Superior temporal gyrus (tissue), 1 donor: ENCODE data around the gene PTDSS2.
"Not testable (repeated sequence)": the region's sequence is repeated elsewhere in the genome, so short reads cannot be mapped to it uniquely, and the experiment has no call there.

ENCODE experiments used
- DNase-seq: peaks from one replicate; pipeline ENCODE4 v3.0.0-alpha.2; 2016; ENCODE audit errors: extremely low spot score

Gene PTDSS2

DNA sequence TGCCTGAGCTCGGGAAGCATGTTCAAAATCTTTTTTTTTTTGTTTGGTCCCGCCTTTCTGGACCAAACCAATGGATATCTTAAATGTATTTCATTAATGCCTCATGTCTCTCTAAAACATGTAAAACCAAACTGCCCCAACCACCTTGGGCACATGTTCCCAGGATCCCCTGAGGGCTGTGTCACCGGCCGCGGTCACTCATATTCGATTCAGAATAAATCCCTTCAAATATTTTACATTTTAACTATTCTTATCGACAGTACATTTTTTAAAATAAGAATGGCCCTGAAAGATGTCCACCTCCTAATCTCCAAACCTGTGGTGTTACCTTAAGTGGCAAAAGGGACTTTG, 54.9 kb downstream of the PTDSS2 start:
- DNase-seq: no peak

DNA sequence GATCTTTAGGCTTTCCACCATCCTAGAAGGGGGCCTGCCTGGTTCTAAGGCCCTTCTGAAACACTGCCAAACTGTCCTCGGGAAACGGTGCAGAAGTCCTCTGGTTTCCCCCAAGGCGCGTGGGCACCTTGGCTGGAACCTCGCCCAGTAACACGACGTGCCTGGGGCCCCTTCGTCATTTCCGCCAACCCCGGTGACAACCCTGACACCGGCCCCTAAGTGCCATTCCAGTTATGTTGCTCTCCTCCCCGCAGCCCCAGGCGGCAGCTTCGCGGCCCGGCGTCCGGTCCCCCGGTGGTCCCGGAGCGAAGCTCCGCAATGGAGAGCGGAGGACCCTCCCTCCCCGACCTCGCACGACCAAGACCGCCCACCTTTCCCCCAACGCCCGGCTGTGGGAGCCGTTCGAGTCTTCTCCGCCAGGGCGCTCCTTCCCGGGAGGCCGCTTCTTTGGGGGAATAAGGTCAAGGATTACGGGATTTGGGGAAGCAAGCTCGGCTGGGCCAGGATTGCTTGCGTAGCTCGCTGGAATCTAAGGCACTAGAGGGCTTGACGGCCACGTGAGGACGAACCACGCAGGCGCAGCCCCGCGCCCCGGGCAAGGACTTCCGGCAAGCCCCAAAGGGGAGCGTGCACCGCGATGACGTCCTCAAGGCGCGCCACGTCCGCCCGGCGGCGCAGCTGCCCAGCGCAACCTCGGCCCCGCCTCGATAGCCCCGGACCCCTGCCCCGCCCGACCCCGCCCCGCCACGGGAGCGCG, 56.3 kb downstream of the PTDSS2 start:
- peak; percentile 97 for DNase-seq

DNA sequence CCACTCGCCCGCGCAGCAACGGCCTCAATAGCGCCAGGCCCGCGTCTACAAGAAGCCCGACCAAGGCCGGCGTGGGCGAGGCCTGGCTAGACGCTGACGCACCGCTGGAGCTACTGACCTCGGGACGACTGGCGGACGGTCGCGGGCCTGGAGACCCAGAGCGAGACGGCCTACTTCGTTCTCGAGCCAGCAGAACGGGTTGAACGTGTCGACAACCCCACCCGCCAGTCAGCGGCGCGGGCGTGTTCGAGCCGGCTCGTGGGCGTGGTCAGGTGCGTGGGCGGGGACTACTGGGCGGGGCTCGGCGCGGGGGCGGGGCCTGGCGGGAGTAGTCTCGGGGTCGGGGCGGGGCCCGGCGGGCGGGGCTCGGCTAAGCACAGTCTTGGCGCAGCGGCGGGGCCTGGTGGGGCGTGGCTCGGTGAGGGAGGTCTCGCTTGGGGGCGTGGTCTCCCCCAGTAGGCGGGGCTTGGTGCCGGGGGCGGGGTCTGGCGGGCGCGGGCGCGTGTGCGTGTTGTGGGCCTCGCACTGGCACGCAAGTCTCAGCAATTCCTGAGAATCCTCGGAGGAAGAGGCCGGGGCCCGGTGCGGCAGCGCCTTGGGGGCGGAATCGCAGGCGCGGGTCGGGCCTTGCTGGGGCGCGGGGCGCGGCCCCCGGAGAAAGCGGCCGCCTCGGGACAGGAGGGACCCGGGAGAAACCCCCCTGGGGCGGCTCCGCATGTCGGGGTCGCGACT, 57.1 kb downstream of the PTDSS2 start, which contains the start of gene RNH1:
Gene RNH1, minus strand, starts transcription at position 248 of the 732 bp plus-strand sequence. CDS start 5,080 bp downstream, outside the sequence.
- peak; percentile 83 for DNase-seq

DNA sequence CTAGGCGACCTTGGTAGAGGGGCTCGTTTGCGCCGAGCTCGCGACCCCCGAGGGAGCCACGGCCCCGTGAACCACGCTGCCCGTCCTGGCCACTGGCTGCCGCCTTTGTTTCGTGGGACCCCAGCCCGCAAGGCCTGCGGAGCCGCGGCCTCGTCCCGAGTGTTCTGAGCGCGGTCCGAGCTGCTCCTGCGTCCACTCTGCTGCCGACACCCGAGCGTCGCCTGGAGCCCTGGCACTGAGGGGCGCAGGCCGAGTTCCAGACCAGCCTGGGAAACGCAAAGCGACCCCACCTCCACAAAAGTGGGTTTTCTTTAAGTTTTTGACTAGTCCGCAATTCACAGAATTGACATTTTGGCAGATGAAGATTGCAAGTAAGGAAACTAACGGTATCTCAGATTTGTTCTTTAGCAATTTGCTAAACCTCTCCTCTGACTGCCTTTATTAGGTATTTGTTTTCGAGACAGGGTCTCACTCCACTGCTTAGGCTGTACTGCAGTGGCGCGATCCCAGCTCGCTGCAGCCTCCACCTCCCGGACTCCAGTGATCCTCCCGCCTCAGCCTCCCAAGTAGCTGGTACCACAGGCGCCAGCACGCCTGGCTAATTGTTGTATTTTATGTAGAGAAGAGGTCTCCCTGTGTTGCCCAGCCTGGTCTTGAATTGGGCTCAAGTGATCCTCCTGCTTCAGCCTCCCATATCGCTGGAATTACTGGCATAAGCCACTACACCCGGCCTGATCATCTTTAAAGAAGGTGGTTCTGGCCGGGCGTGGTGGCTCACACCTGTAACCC, 57.8 kb downstream of the PTDSS2 start:
- no peak for DNase-seq

DNA sequence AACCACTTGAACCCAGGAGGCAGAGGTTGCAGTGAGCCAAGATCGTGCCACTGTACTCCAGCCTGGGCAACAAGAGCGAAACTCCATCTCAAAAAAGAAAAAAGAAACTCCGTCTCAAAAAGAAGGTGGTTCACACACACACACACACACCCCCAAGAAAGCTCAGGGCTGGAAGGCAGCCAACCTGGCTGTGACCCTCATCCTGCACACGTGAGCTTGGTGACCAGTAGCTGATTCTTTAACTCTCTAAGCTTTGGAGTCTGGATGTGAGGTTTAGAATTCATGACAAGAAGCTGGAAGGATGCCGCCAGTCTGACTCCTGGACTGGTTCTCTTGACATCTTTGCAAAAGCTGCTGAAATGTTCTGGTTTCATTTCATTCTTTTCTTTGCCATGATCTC, 58.9 kb downstream of the PTDSS2 start:
- no peak for DNase-seq

DNA sequence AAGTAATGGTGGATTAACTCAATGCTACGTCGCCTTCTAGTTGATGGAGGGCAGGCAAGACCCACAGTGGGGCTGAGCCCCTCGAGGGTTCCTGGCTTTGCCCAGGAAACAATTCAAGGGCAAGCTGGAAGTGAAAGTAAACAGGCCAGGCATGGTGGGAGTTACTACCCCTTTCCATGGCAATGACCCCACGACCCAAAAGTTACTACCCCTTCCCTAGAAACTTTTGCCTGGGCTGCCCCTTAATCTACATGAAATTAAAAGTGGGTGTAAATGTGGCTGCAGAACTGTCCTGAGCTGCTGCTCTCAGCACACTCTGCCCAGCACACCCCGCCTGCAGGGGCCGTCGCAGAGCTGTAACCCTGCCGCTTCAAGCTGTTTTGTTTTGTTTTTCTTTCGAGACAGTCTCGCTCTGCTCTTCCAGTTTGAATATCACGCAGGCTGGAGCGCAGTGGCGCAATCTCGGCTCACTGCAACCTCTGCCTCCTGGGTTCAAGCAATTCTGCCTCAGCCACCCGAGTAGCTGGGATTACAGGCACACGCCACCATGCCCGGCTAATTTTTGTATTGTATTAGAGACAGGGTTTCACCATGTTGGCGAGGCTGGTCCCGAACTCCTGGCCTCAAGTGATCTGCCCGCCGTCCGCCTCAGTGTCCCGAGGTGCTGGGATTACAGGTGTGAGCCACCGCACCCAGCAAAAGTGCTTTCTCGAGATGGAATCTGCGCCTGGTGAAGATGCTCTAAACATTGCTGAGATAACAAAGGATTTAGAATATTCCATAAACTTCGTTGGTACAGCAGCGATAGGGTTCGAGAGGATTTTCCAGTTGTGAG, 62.9 kb downstream of the PTDSS2 start:
- DNase-seq: no peak

DNA sequence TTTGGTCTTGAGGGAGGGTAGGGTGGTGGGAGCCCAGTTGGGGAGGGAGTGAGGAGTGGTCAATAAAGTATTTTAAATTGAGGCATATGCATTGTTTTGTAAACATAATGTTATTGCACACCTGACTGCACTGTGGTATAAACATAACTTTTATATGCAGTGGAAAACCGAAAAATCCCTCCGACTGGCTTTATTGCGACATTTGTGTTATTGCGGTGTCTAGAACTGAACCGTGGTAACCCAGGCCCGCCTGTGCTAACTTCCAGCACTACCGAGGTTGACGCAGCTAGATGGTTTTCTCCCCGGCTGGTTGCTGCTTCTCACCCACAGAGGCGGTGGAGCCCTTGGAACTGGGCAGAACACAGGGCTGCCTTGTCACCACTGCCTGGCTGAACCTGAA, 64.5 kb downstream of the PTDSS2 start:
- no peak for DNase-seq

DNA sequence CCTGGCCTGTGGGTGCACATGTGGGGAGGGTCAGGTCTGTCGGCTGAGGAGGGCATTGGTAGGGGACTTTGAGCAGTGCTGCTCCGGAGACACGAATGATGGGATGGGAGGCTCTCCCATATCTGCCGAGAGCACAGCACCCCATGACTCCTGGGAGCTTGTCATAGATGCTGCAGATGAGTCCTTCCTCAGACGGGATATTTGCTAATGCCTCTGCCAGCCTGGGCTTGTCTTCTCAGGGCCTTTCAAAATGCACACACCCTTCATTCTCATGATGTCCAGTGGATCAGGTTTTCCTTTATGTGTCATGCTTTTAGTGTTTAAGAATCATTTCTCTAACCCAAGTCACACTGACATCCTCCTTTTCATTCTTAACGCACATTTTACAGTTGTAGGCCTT, 65.1 kb downstream of the PTDSS2 start:
- no peak for DNase-seq

DNA sequence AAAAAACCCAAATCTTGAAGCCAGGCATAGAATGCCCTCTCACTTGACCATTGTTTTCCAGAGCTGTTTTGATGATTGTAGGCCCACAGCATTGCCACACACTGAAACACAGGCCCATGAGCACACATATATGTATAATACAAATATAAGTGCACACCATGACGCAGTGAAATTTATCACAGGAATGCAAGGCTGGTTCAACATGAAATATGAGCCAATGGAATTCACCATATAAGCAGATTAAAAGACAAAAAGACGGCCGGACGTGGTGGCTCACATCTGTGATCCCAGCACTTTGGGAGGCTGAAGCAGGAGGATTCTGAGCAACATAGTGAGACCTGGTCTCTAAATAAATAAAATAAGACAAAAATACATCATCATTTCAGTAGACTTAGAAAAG, 66.3 kb downstream of the PTDSS2 start:
- no peak for DNase-seq

DNA sequence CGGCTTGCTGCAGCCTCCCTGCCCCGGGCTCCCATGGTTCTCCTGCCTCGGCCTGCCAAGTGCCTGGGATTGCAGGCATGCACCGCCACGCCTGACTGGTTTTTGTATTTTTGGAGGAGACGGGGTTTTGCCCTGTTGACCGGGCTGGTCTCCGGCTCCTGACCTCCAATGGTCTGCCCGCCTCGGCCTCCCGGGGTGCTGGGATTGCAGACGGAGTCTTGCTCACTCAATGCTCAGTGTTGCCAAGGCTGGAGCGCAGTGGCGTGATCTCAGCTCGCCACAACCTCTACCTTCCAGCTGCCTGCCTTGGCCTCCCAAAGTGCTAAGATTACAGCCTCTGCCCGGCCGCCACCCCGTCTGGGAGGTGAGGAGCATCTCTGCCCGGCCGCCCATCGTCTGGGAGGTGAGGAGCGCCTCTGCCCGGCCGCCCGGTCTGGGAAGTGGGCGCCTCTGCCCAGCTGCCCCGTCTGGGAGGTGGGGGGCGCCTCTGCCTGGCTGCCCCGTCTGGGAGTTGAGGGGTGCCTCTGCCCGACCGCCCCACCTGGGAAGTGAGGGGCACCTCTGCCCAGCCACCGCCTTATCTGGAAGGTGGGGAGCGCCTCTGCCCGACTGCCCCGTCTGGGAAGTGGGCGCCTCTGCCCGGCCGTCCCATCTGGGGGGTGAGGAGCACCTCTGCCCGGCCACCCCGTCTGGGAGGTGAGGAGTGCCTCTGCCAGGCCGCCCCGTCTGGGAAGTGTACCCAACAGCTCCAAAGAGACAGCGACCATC, 67.0 kb downstream of the PTDSS2 start:
- DNase-seq: not testable (repeated sequence)

DNA sequence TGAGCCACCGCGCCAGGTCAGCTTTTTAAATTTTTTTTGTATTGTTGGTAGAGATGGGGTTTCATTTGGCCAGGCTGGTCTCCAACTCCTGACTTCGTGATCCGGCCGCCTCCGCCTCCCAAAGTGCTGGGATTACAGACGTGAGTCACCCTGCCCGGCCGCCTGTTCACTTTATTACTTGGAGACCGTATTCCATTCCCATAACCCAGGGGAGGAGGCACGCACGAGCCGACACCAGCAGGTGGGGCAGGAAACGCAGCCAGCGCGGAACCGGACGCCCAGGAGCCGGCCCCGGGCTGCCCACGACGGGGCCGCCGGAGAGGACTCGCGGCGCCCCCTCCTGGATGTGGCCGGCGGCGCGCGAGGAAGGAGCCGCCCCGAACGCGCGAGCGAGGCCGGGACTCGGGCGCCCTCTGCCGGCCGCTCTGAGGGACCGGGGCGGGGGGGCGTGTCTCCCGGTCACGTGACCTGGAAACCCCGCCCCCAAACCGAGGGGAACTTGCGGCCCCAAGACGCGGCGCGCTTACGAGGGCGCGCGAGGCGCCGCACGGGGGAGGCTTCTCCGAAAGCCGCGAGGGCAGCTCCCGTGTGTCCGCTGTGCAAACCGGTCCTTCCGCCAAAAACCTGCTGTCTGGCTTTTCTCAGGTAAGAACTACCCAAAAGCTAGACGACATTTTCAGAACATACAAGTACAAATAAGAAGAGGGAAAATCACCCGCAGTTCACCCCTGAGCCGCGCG, 68.6 kb downstream of the PTDSS2 start:
- DNase-seq: peak; percentile 84

DNA sequence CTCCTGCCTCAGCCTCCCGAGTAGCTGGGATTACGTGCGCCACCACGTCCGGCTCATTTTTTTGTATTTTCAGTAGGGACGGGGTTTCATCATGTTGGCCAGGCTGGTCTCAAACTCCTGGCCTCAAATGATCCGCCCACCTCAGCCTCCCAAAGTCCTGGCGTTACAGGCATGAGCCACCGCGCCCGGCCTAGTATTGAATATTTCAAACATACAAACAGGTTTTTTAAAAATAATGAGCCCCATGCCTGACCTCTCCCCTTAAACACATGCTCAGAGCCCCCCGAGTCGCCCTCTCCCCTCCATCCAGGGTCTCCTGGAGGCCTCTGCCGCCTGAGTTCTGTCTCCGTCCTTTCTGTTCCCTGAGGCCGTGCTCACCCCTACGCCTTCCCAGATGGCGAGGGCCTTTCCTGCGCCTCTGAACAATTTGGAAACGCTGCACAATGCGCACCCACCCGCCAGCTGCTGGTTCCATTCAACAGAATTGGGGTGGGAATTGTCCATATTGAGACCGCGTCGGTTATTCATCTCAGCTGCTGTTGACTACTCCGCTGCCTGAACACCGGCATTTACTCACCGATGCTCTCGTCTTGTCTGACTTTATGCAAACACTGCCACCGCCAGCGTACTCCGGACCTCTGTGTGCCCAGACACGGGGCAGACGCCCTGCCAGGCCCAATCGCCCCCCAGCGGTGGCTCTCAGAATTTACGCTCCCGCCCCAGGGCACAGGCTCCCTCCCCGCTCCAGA, 70.5 kb downstream of the PTDSS2 start:
- DNase-seq: no peak

DNA sequence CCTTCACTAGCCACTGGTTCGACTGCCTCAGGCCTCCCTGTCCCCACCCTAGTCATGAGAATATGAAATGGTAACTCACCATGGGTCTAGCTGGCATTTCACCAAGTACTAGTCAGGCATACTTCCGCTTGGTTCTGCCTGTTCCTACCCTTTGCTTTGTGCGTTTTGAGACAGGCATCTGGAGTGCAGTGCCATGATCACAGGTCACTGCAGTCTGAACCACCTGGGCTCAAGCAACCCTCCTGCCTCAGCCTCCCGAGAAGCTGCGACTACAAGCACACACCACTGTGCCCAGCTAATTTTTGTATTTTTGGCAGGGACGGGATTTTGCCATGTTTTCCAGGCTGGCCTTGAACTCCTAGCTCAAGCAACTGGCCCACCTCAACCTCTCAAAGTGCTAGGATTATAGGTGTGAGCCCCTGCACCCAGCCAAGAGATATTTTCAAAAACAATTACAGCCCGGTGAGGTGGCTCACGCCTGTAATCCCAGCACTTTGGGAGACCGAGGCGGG, 71.2 kb downstream of the PTDSS2 start:
- no peak for DNase-seq

DNA sequence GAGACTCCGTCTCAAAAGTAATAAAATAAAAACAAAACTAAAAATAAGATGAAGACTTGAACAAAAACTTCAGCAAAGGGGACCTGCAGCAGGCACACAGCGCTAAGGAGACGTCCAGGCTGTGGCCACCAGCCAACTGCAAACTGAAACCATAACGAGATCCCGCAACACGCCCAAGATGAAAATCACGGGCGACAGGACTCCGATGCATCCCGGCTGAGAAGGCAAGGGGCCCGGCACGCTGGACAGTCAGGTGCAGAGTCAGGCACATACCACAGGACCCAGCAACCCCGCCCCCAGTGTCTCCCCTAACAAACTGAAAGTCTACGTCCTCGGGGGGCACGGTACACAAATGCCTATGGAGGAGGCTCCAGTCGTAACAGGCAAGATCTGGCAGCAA, 76.1 kb downstream of the PTDSS2 start:
- peak; percentile 2 for DNase-seq

DNA sequence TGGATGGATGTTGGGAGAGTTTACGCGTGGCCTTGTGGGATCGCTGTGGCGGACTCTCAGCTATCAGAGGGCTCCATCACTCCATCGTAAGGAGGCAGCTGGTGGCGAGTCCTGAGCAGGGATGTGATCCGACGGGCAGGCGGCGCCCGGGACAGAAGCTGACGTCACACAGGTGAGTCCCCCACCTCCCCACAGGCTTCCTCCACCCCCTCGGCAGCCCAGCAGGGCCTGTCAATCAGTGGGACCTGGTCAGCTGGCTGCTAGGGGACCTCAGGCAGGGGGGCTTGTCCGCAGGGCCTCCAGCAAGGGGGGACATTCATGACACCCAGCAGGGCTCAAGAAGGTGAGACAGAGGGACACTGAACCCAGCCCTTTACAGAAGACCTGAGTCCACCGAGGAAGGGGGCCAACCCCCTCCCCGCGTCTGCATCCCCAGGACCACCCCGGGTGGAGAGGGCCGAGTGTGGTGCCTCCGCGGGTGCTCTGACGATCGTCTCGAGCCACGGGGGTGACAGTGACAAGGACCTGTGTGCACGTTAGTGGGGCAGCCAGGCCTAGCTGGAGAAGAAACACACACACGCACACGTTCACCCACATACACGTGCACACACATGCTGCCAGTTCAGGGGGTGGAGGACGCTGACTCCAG, 78.2 kb downstream of the PTDSS2 start:
- DNase-seq: no peak

DNA sequence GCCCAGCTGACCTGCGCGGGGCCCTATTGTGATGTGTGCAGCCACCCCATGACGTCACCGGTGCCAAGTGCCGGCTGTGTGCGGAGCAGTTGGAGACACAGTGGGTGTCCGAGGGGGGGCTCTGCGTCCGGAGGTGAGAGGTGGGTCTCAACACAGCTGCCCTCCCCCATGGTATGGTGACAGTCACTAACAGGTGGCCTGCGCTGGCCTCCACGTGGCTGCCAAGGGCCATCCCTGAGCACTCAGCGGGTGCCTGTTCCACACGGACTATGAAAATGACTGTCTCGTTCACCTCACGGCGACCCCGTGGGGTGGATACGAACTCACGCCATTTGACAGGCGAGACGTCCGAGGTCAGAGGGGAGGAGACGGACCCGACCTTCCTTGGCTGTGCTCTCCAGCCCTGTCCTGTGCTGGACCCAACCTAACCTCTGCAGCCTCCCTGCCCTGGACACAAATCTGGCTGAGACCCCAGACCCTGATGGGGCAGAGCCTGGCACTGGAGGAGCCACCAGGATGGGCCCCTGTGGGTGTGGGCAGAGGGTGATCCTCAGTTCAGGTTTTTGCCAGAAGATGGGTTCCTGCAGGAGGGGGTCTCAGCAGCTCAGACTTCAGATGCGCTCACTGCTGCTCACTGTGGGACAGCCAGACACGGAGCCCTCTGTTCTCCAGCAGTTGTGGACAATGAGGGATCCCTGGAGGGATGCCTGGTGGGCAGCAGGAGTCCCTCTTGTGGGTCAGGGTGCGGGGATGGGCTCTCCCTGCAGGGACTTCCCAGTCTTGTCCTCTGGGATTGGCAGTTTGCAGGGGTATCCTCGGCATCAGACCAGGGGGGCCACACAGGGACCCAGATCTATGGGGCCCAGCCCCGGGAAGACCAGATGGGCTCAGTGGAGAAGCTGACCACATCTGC, 79.0 kb downstream of the PTDSS2 start:
- DNase-seq: no peak

DNA sequence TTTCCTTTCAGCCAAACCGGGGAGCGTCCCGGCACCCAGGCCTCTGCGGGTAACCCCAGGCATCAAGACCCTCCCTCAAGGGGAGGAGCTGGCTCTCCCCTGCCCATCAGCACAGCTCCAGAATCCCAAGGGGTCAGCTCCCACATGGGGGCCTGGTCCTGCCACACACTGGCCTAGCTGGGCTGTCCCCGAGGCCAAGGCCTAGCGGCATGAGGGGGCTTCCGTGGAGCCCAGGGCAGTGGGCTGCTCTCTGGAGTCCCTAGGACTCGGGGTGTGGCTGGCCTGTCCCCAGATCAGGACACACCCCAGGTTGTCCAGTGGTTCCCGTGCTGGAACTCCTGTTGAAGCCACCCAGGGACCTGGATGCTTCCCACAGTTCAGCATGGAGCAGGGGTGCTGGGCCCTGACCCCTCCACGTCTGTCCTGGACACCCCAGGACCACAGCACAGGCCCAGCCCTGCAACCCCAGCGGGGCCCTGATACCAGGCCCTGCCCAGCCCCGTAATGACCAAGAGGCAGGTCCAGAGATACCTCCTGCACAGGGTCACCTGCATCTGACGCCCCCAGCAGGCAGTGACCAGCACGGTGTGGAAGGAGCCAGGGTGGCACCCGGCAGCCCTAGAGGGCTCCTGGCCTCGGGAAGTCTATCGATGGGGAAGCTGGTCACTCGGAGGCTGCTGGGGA, 79.8 kb downstream of the PTDSS2 start:
- DNase-seq: no peak
